Glutamatergic neuron (in vitro differentiated cells): Measurements from ENCODE around the gene PTPRQ. TPM values are rescaled to one million over a fixed set of nuclear protein-coding genes. Genes with fewer than 3 reads are reported as not detected.

ENCODE experiments used
- DNase-seq: peaks from one replicate; pipeline ENCODE4 v3.0.0; 2022
- H3K27ac Mint-ChIP-seq: one replicate; pipeline ENCODE4 v1.8.0; 2020; ENCODE audit warnings: mild to moderate bottlenecking, mixed read lengths, inconsistent platforms; ENCODE audit not compliant: unreplicated experiment
- H3K27me3 Mint-ChIP-seq: one replicate; pipeline ENCODE4 v1.8.0; 2020; ENCODE audit warnings: mild to moderate bottlenecking, moderate library complexity, mixed read lengths, inconsistent platforms; ENCODE audit not compliant: unreplicated experiment
- H3K36me3 Mint-ChIP-seq: one replicate; pipeline ENCODE4 v1.8.0; 2020; ENCODE audit warnings: mild to moderate bottlenecking, mixed read lengths, inconsistent platforms; ENCODE audit not compliant: unreplicated experiment
- H3K4me1 Mint-ChIP-seq: one replicate; pipeline ENCODE4 v1.8.0; 2020; ENCODE audit warnings: mild to moderate bottlenecking, low read depth, mixed read lengths, inconsistent platforms; ENCODE audit not compliant: unreplicated experiment
- H3K4me3 Mint-ChIP-seq: one replicate; pipeline ENCODE4 v1.8.0; 2020; ENCODE audit warnings: mild to moderate bottlenecking, mixed read lengths, inconsistent platforms; ENCODE audit not compliant: unreplicated experiment
- H3K9me3 Mint-ChIP-seq: one replicate; pipeline ENCODE4 v1.8.0; 2020; ENCODE audit warnings: mild to moderate bottlenecking, moderate library complexity, mixed read lengths, inconsistent platforms; ENCODE audit not compliant: unreplicated experiment
- CTCF ChIP-seq: fragments of 200-600 bp; sonication (generic); IDR thresholded peaks from one replicate; pipeline ENCODE4 v1.5.0; 2021; ENCODE audit not compliant: partially characterized antibody, unreplicated experiment
- total RNA-seq: library from RNA; stranded (reverse); fragmentation: NEBNext Ultra II Directional; extraction: Animal tissue kit (Norgen Biotek cat#: 25700); gene quantifications from one replicate; pipeline ENCODE4 v1.2.1, GENCODE V29; 2021; ENCODE audit not compliant: unreplicated experiment

PTPRQ gene
- total RNA-seq, 1 donor from 2014 or later, result not detected

DNA sequence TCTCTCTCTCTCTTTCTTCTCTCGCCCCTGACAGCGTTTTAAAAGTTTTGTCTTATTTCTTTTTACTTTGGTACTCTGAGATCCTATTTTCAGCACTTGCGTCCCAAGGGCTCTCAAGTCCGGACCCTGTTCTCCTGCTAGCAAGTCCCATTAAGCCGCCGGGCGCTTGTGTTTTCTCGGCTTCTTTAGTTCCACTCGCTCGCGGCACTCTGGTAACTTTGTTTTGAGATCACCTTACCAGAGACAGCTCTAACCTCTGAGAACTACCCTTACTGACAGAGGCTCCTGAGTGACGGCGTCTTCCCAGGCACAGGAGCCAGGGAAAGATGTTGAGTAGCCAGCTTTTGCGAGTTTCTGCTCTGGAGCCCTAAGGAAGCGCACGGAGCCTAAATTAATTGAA lies 270.0 kb downstream of the PTPRQ start:
- Mint-ChIP-seq H3K27me3 (peaks cover 10% of the 10 kb centered on the region), H3K4me1 (peaks cover 4% of the 10 kb centered on the region), H3K9me3 (peaks cover 1% of the 10 kb centered on the region), H3K4me3 (no peak overlapping the region), H3K36me3 (no peaks in the 10 kb centered on the region), H3K27ac (no peak overlapping the region)
- TF ChIP-seq CTCF, result no peak
- DNase-seq, result no peak

DNA sequence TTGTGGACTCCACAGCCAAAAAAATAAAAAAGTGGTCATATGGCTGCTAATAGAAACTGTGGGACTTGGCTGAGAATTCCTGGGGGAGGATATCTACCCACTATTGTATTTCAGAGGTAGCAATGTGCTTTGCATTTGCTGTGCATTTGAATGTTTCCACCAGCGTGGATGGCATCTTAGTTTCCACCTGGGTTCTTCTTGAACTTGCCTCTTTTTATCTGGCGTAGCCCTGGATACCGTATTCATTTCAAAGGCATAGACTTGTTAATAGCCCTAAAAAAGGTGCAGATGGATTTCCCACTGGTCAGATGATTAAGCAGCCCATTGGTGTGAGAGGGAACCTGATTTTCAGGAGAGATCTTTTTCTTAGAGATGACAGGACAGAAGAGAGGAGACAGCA lies 270.8 kb downstream of the PTPRQ start:
- H3K27me3 Mint-ChIP-seq, result peaks cover 9% of the 10 kb centered on the region
- no peak for DNase-seq
- no peak overlapping the region for H3K27ac Mint-ChIP-seq
- H3K9me3 Mint-ChIP-seq, result no peaks in the 10 kb centered on the region
- TF ChIP-seq CTCF, result no peak
- H3K36me3 Mint-ChIP-seq, result no peaks in the 10 kb centered on the region
- no peak overlapping the region for H3K4me3 Mint-ChIP-seq
- peaks cover 4% of the 10 kb centered on the region for H3K4me1 Mint-ChIP-seq

GRCh38 chr12:80715713-80716249 lies 271.7 kb downstream of the PTPRQ start:
- Mint-ChIP-seq H3K4me1 (peaks cover 4% of the 10 kb centered on the region), H3K4me3 (no peak overlapping the region), H3K27ac (no peak overlapping the region), H3K9me3 (no peaks in the 10 kb centered on the region), H3K27me3 (peaks cover 3% of the 10 kb centered on the region), H3K36me3 (no peaks in the 10 kb centered on the region)
- no peak for TF ChIP-seq CTCF
- DNase-seq, result no peak

GRCh38 chr12:80716696-80717469 lies 272.8 kb downstream of the PTPRQ start, which contains the start of gene MYF5:
TSS of gene MYF5 (plus strand) at chr12:80716912. CDS start at chr12:80717064, 152 bp downstream.
- TF ChIP-seq CTCF, result no peak
- Mint-ChIP-seq H3K27ac (no peak within 1 kb of the TSS), H3K4me3 (no peak within 1 kb of the TSS), H3K4me1 (peaks cover 4% of the 10 kb centered on the region), H3K27me3 (peaks cover 3% of the 10 kb centered on the region), H3K9me3 (no peaks in the 10 kb centered on the region), H3K36me3 (no peaks in the 10 kb centered on the region)
- no peak for DNase-seq

GRCh38 chr12:80717856-80718255 lies 273.8 kb downstream of the PTPRQ start:
- no peak overlapping the region for H3K27ac Mint-ChIP-seq
- TF ChIP-seq CTCF, result no peak
- no peak overlapping the region for H3K4me3 Mint-ChIP-seq
- no peaks in the 10 kb centered on the region for H3K36me3 Mint-ChIP-seq
- H3K27me3 Mint-ChIP-seq, result peaks cover 3% of the 10 kb centered on the region
- H3K4me1 Mint-ChIP-seq, result peaks cover 4% of the 10 kb centered on the region
- DNase-seq, result no peak
- no peaks in the 10 kb centered on the region for H3K9me3 Mint-ChIP-seq
